ENCODE measurements around the gene FN1. TPM values are rescaled to one million over a fixed set of nuclear protein-coding genes. Genes with fewer than 3 reads are reported as not detected.
"Not testable (repeated sequence)": the region's sequence is repeated elsewhere in the genome, so short reads cannot be mapped to it uniquely, and the experiment has no call there.

The FN1 gene
- total RNA-seq, 1 donor from 2014 or later: 83.2 TPM

DNA sequence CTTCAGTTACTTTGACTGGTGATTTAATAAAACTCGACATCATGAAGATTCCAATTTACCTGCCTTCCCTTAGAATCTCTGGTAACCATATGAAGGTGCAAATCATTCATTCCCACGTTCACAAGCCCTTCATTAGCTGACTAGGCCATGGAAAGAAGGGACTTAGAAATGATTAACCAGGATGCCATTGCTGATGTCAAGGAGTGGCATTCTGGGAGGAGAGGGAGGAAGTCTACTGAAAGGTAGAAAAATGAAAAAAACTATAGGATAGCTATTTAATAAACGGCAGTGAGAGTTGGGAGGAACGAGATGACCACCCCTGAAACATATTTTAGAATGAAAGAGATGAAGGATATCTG, 122.6 kb downstream of the FN1 start:
- no peak overlapping the region for H3K4me3 ChIP-seq (ENCODE audit: low read depth, low read length)
- no peak for FAIRE-seq

DNA sequence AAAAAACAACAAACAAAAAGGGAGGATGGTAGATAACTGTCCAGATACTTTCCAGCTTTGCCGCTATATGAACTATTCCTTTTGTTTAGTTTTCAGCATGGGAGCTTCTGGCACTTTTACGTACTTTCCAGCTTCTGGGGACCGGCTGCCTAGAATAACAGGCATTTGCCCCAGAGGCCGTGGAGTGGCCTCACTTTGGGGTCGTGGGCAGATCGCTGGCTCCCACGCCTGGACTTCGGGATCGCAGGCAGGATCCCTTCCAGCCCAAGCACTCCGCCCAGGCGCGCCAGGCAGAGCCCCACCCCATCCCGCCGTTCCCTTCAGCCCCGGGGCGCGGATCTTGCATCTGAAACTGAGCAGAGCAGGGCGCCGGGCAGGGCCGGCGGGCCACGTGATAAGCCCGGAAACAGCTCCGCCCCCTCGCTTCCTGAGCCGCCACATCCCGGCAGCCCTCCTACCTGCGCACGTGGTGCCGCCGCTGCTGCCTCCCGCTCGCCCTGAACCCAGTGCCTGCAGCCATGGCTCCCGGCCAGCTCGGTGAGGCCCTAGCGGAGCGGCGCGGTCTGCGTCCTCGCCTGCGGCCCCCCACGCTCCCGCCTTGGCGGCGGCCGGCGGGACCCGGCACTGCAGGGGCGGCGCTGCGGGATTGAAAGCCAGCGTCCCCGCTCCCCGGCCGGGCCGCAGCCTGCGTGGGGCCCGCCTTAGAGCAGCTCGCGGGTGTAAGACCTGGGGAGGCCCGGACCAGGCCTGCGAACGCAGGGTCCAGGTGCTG, 124.1 kb downstream of the FN1 start, which contains the start of gene ATIC:
Gene ATIC (plus strand): TSS at position 435 of the 772 bp plus-strand sequence. CDS start 84 bp downstream, at position 519.
- Histone ChIP-seq H3K27me3 (ENCODE audit: control insufficient read depth, insufficient read depth, low read length) (no peaks in the 10 kb centered on the region), H3K36me3 (ENCODE audit: control insufficient read depth, insufficient read depth, low read length) (no peaks in the 10 kb centered on the region), H3K4me3 (ENCODE audit: low read depth, low read length) (peak within 1 kb of the TSS; percentile 57)
- DNase-seq (ENCODE audit: low read depth): peak; percentile 91
- TF ChIP-seq, protein P1, sequence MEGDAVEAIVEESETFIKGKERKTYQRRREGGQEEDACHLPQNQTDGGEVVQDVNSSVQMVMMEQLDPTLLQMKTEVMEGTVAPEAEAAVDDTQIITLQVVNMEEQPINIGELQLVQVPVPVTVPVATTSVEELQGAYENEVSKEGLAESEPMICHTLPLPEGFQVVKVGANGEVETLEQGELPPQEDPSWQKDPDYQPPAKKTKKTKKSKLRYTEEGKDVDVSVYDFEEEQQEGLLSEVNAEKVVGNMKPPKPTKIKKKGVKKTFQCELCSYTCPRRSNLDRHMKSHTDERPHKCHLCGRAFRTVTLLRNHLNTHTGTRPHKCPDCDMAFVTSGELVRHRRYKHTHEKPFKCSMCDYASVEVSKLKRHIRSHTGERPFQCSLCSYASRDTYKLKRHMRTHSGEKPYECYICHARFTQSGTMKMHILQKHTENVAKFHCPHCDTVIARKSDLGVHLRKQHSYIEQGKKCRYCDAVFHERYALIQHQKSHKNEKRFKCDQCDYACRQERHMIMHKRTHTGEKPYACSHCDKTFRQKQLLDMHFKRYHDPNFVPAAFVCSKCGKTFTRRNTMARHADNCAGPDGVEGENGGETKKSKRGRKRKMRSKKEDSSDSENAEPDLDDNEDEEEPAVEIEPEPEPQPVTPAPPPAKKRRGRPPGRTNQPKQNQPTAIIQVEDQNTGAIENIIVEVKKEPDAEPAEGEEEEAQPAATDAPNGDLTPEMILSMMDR (IDR thresholded peaks at IDR 0.05; ENCODE audit: insufficient read depth, low read length, severe bottlenecking): no peak
- FAIRE-seq: no peak

More for the DNA sequence above, 122.6 kb downstream of the FN1 start:
- DNase-seq (ENCODE audit: low read depth): no peak
- Histone ChIP-seq H3K27me3 (ENCODE audit: control insufficient read depth, insufficient read depth, low read length) (no peaks in the 10 kb centered on the region), H3K36me3 (ENCODE audit: control insufficient read depth, insufficient read depth, low read length) (no peaks in the 10 kb centered on the region)
- TF ChIP-seq, protein P1 (IDR thresholded peaks at IDR 0.05; ENCODE audit: insufficient read depth, low read length, severe bottlenecking): no peak

DNA sequence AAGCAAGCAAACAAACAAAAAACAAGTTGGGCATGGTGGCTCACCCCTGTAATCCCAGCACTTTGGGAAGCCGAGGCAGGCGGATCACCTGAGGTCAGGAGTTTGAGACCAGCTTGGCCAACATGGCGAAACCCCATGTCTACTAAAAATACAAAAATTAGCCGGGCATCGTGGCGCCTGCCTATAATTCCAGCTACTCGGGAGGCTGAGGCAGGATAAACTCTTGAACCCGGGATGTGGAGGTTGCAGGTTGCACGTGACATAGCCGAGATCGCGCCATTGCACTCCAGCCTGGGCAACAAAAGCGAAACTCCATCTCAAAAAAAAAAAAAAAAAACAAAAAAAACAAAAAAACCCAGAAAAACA, 124.6 kb downstream of the FN1 start:
- H3K4me3 ChIP-seq (ENCODE audit: low read depth, low read length): peak overlapping the region; percentile 57
- H3K27me3 ChIP-seq (ENCODE audit: control insufficient read depth, insufficient read depth, low read length); DNase-seq (ENCODE audit: low read depth); H3K36me3 ChIP-seq (ENCODE audit: control insufficient read depth, insufficient read depth, low read length); FAIRE-seq: not testable (repeated sequence)

Other genes with a start within 250 kb of the FN1 start
- gene ATIC, start 124.0 kb downstream of the FN1 start, total RNA-seq: 18.7 and 35.0 TPM in 2 replicates